ENCODE data around the gene BRAF. TPM values are rescaled to one million over a fixed set of nuclear protein-coding genes. Genes with fewer than 3 reads are reported as not detected.
"Not testable (repeated sequence)": the region's sequence is repeated elsewhere in the genome, so short reads cannot be mapped to it uniquely, and the experiment has no call there.

BRAF gene
- total RNA-seq, 2 experiments from 2014 or later, result 30.3 to 30.9 TPM

- CTCF ChIA-PET, result interaction anchor here (0.9 kb wide), 1 partner anchor 23 kb away, joined by 3 read pairs; no protein-coding TSS in a partner anchor
- Mint-ChIP-seq H3K4me3 (peak overlapping the region; percentile 97), H3K27ac (peak overlapping the region; percentile 94), H3K36me3 (ENCODE audit: low read depth) (peaks cover 20% of the 10 kb centered on the region), H3K27me3 (no peaks in the 10 kb centered on the region), H3K4me1 (peaks cover 33% of the 10 kb centered on the region), H3K9me3 (no peaks in the 10 kb centered on the region)
- POLR2A ChIA-PET, result interaction anchor here (0.9 to 3.3 kb wide), 5 partner anchors 24 to 318 kb away, joined by 3 to 35 read pairs (median 3); partner anchors contain the start of genes ADCK2 and MRPS33
- no peak for DNase-seq
Measured at GRCh38 chr7:140697447-140698143, 227.1 kb downstream of the BRAF start.

GRCh38 chr7:140696680-140697446 lies 227.9 kb downstream of the BRAF start, which contains the start of gene NDUFB2:
NDUFB2 (plus strand) TSS chr7:140696708; CDS start chr7:140696745, 37 bp downstream.
- peak within 1 kb of the TSS; percentile 97 for H3K4me3 Mint-ChIP-seq
- no peaks in the 10 kb centered on the region for H3K27me3 Mint-ChIP-seq
- peaks cover 20% of the 10 kb centered on the region for H3K36me3 Mint-ChIP-seq (ENCODE audit: low read depth)
- H3K9me3 Mint-ChIP-seq, result no peaks in the 10 kb centered on the region
- ChIA-PET POLR2A (interaction anchor here (0.7 to 3.3 kb wide), 9 partner anchors 13 to 318 kb away, joined by 3 to 35 read pairs (median 3); partner anchors contain the start of genes ADCK2 and MRPS33), CTCF (interaction anchor here (0.7 to 0.9 kb wide), 2 partner anchors 22 to 23 kb away, joined by 3 to 4 read pairs; no protein-coding TSS in a partner anchor)
- peaks cover 33% of the 10 kb centered on the region for H3K4me1 Mint-ChIP-seq
- peak; percentile 75 for DNase-seq
- peak within 1 kb of the TSS; percentile 94 for H3K27ac Mint-ChIP-seq

GRCh38 chr7:140696024-140696679 lies 228.6 kb downstream of the BRAF start:
- ChIA-PET POLR2A (interaction anchor here (0.7 to 3.3 kb wide), 6 partner anchors 12 to 318 kb away, joined by 3 to 35 read pairs (median 6); partner anchors contain the start of genes ADCK2 and MRPS33), CTCF (interaction anchor here (0.7 kb wide), 3 partner anchors 22 to 907 kb away, joined by 3 to 4 read pairs (median 4); no protein-coding TSS in a partner anchor)
- Mint-ChIP-seq H3K9me3 (no peaks in the 10 kb centered on the region), H3K4me3 (peak overlapping the region; percentile 97), H3K4me1 (peaks cover 33% of the 10 kb centered on the region), H3K27ac (peak overlapping the region; percentile 94), H3K36me3 (ENCODE audit: low read depth) (peaks cover 22% of the 10 kb centered on the region), H3K27me3 (no peaks in the 10 kb centered on the region)
- peak; percentile 95 for DNase-seq

GRCh38 chr7:140695381-140695780 lies 229.3 kb downstream of the BRAF start:
- peaks cover 33% of the 10 kb centered on the region for H3K4me1 Mint-ChIP-seq
- no peak overlapping the region for H3K4me3 Mint-ChIP-seq
- CTCF ChIA-PET, result interaction anchor here (0.6 kb wide), 1 partner anchor 13 kb away, joined by 3 read pairs; no protein-coding TSS in a partner anchor
- no peaks in the 10 kb centered on the region for H3K27me3 Mint-ChIP-seq
- POLR2A ChIA-PET, result interaction anchor here (1.4 to 3.3 kb wide), 3 partner anchors 22 to 319 kb away, joined by 8 to 35 read pairs (median 9); partner anchors contain the start of genes ADCK2 and MRPS33
- no peak for DNase-seq
- H3K9me3 Mint-ChIP-seq, result no peaks in the 10 kb centered on the region
- H3K27ac Mint-ChIP-seq, result peak overlapping the region; percentile 94
- peaks cover 27% of the 10 kb centered on the region for H3K36me3 Mint-ChIP-seq (ENCODE audit: low read depth)

- Mint-ChIP-seq H3K9me3 (no peaks in the 10 kb centered on the region), H3K4me3 (no peak overlapping the region), H3K27me3 (no peaks in the 10 kb centered on the region), H3K4me1 (peaks cover 29% of the 10 kb centered on the region), H3K27ac (no peak overlapping the region), H3K36me3 (ENCODE audit: low read depth) (peaks cover 25% of the 10 kb centered on the region)
- CTCF ChIA-PET, result no interaction called here
- POLR2A ChIA-PET, result no interaction called here
- DNase-seq, result no peak
Measured at GRCh38 chr7:140694592-140694991, 230.1 kb downstream of the BRAF start.

GRCh38 chr7:140693849-140694248 lies 230.9 kb downstream of the BRAF start:
- H3K4me3 Mint-ChIP-seq, POLR2A ChIA-PET, H3K9me3 Mint-ChIP-seq, H3K27me3 Mint-ChIP-seq, CTCF ChIA-PET, DNase-seq, H3K27ac Mint-ChIP-seq: not testable (repeated sequence)
- peaks cover 19% of the 10 kb centered on the region for H3K36me3 Mint-ChIP-seq (ENCODE audit: low read depth)
- H3K4me1 Mint-ChIP-seq, result peaks cover 24% of the 10 kb centered on the region

- Mint-ChIP-seq H3K9me3 (no peaks in the 10 kb centered on the region), H3K36me3 (ENCODE audit: low read depth) (peaks cover 19% of the 10 kb centered on the region), H3K4me3 (no peak overlapping the region), H3K4me1 (peaks cover 8% of the 10 kb centered on the region), H3K27me3 (no peaks in the 10 kb centered on the region), H3K27ac (no peak overlapping the region)
- POLR2A ChIA-PET, result no interaction called here
- CTCF ChIA-PET, result no interaction called here
- no peak for DNase-seq
Measured at GRCh38 chr7:140691376-140692045, 233.2 kb downstream of the BRAF start.

- no peak overlapping the region for H3K4me3 Mint-ChIP-seq
- no peaks in the 10 kb centered on the region for H3K9me3 Mint-ChIP-seq
- ChIA-PET CTCF (no interaction called here), POLR2A (no interaction called here)
- peaks cover 18% of the 10 kb centered on the region for H3K36me3 Mint-ChIP-seq (ENCODE audit: low read depth)
- H3K4me1 Mint-ChIP-seq, result no peaks in the 10 kb centered on the region
- peak; percentile 5 for DNase-seq
- H3K27ac Mint-ChIP-seq, result no peak overlapping the region
- H3K27me3 Mint-ChIP-seq, result no peaks in the 10 kb centered on the region
Measured at GRCh38 chr7:140689199-140690152, 235.3 kb downstream of the BRAF start.

- Mint-ChIP-seq H3K27me3 (no peaks in the 10 kb centered on the region), H3K4me3 (no peak overlapping the region), H3K4me1 (no peaks in the 10 kb centered on the region), H3K36me3 (ENCODE audit: low read depth) (peaks cover 26% of the 10 kb centered on the region), H3K27ac (no peak overlapping the region), H3K9me3 (no peaks in the 10 kb centered on the region)
- no peak for DNase-seq
- POLR2A ChIA-PET, result no interaction called here
- CTCF ChIA-PET, result no interaction called here
Measured at GRCh38 chr7:140688341-140688740, 236.4 kb downstream of the BRAF start.

- no peak overlapping the region for H3K27ac Mint-ChIP-seq
- no peak overlapping the region for H3K4me3 Mint-ChIP-seq
- ChIA-PET CTCF (no interaction called here), POLR2A (no interaction called here)
- no peaks in the 10 kb centered on the region for H3K9me3 Mint-ChIP-seq
- H3K27me3 Mint-ChIP-seq, result no peaks in the 10 kb centered on the region
- H3K36me3 Mint-ChIP-seq (ENCODE audit: low read depth), result peaks cover 30% of the 10 kb centered on the region
- DNase-seq, result peak; percentile 1
- no peaks in the 10 kb centered on the region for H3K4me1 Mint-ChIP-seq
Measured at GRCh38 chr7:140686921-140687320, 237.8 kb downstream of the BRAF start.

- Mint-ChIP-seq H3K9me3 (no peaks in the 10 kb centered on the region), H3K27me3 (no peaks in the 10 kb centered on the region), H3K4me1 (no peaks in the 10 kb centered on the region), H3K36me3 (ENCODE audit: low read depth) (peaks cover 32% of the 10 kb centered on the region), H3K4me3 (no peak overlapping the region), H3K27ac (no peak overlapping the region)
- CTCF ChIA-PET, result no interaction called here
- DNase-seq, result peak; percentile 11
- POLR2A ChIA-PET, result interaction anchor here (1.0 kb wide), 1 partner anchor 10 kb away, joined by 3 read pairs; no protein-coding TSS in a partner anchor
Measured at GRCh38 chr7:140685407-140686087, 239.2 kb downstream of the BRAF start.

Data from activated CD4-positive, alpha-beta memory T cell treated with anti-CD3 and anti-CD28 coated beads, Interleukin-2, amount 10 ng/mL, durations not matched to agents 7 days and 5 days (primary cell).